A673 (cell line): ENCODE results near the gene SRD5A1. TPM values are rescaled to one million over a fixed set of nuclear protein-coding genes. Genes with fewer than 3 reads are reported as not detected.

ENCODE experiments used
- BruUV-seq: library from RNA; stranded (reverse); fragments of 400-500 nt; replicated peaks from 2 replicates; lab custom pipeline; 2021; lab: Mats Ljungman, UMichigan
- CTCF ChIA-PET: fragments of 300-600 bp; sonication (Branson Sonifier 250); formaldehyde crosslinking; loops from one replicate; lab custom pipeline; 2022; ENCODE audit warnings: antibody characterized with exemption; lab: Charles Lee
- POLR2A ChIA-PET: fragments of 300-600 bp; sonication (Branson Sonifier 250); formaldehyde crosslinking; loops from one replicate; lab custom pipeline; 2022; ENCODE audit warnings: antibody characterized with exemption; ENCODE audit not compliant: low non-redundant PET; lab: Charles Lee
- DNase-seq: peaks from one replicate; pipeline ENCODE4 v3.0.0-alpha.2; 2015; ENCODE audit warnings: low spot score
- H3K27ac ChIP-seq: fragments of 200-600 bp; sonication (generic); 2 replicates; pipeline ENCODE4 v1.5.1; 2016; ENCODE audit warnings: mixed run types, low read depth, mild to moderate bottlenecking, mixed read lengths, antibody characterized with exemption, low read length; ENCODE audit not compliant: poor library complexity, severe bottlenecking
- H3K27me3 ChIP-seq: fragments of 200-600 bp; sonication (generic); replicated peaks from 2 replicates; pipeline ENCODE4 v1.6.1; 2017; ENCODE audit warnings: mixed run types, low read depth, mild to moderate bottlenecking, mixed read lengths, antibody characterized with exemption, low read length; ENCODE audit not compliant: insufficient read depth, poor library complexity
- H3K36me3 ChIP-seq: fragments of 200-600 bp; sonication (generic); 2 replicates; pipeline ENCODE4 v1.6.1; 2016; ENCODE audit warnings: mixed run types, mild to moderate bottlenecking, mixed read lengths, antibody characterized with exemption, low read length; ENCODE audit not compliant: insufficient read depth, poor library complexity, severe bottlenecking
- H3K4me1 ChIP-seq: fragments of 200-600 bp; sonication (generic); 2 replicates; pipeline ENCODE4 v1.6.1; 2017; ENCODE audit warnings: mixed run types, mild to moderate bottlenecking, mixed read lengths, antibody characterized with exemption, low read length; ENCODE audit not compliant: insufficient read depth, poor library complexity, severe bottlenecking
- H3K4me3 ChIP-seq: fragments of 200-600 bp; sonication (generic); 2 replicates; pipeline ENCODE4 v1.5.1; 2016; ENCODE audit warnings: low read depth, mixed run types, mild to moderate bottlenecking, mixed read lengths, low read length; ENCODE audit not compliant: poor library complexity, severe bottlenecking
- H3K9me3 ChIP-seq: fragments of 200-600 bp; sonication (generic); 2 replicates; pipeline ENCODE4 v1.6.1; 2016; ENCODE audit warnings: mixed run types, low read depth, mild to moderate bottlenecking, mixed read lengths, antibody characterized with exemption, low read length; ENCODE audit not compliant: poor library complexity, severe bottlenecking
- CTCF ChIP-seq: fragments of 300-800, 200-600 bp; sonication (generic); conservative IDR thresholded peaks from 2 replicates; pipeline ENCODE4 v1.5.1; 2017; ENCODE audit warnings: low read depth, mild to moderate bottlenecking, antibody characterized with exemption, low read length, moderate library complexity, mixed read lengths
- EZH2 ChIP-seq: fragments of 200-600 bp; sonication (generic); IDR thresholded peaks from 2 replicates; pipeline ENCODE4 v1.6.1; 2017; ENCODE audit warnings: borderline replicate concordance, low read depth, mild to moderate bottlenecking, mixed read lengths, antibody characterized with exemption, low read length; ENCODE audit not compliant: poor library complexity, severe bottlenecking
- intact Hi-C: fragments of 100-400 bp; cut with micrococcal nuclease; formaldehyde crosslinking; loops from one replicate; pipeline ENCODE4 v1.10.0; 2022; ENCODE audit not compliant: unreplicated experiment
- total RNA-seq: library from RNA; stranded (reverse); gene quantifications from 2 replicates; pipeline ENCODE4 v1.2.3, GENCODE V29; 2021

Gene SRD5A1
- total RNA-seq, 1 experiment from 2014 or later: 32.0 TPM

- Histone ChIP-seq H3K36me3 (no peaks in the 10 kb centered on the region), H3K9me3 (no peaks in the 10 kb centered on the region), H3K4me1 (no peaks in the 10 kb centered on the region), H3K27me3 (peaks cover 12% of the 10 kb centered on the region), H3K4me3 (no peak overlapping the region), H3K27ac (no peak overlapping the region)
- CTCF ChIA-PET: no interaction called here
- intact Hi-C loops: no loop called here
- no peak for TF ChIP-seq CTCF
- no TSS peak for BruUV-seq
- DNase-seq: no peak
- POLR2A ChIA-PET: no interaction called here
Observed at GRCh38 chr5:6682239-6682638, 49.0 kb downstream of the SRD5A1 start.

GRCh38 chr5:6683241-6683640 lies 50.0 kb downstream of the SRD5A1 start:
- ChIA-PET CTCF (no interaction called here), POLR2A (no interaction called here)
- intact Hi-C loops: no loop called here
- no TSS peak for BruUV-seq
- no peak for DNase-seq
- no peak for TF ChIP-seq EZH2
- TF ChIP-seq CTCF: no peak
- Histone ChIP-seq H3K36me3 (no peaks in the 10 kb centered on the region), H3K9me3 (no peaks in the 10 kb centered on the region), H3K4me3 (no peak overlapping the region), H3K27ac (no peak overlapping the region), H3K27me3 (peaks cover 20% of the 10 kb centered on the region), H3K4me1 (no peaks in the 10 kb centered on the region)

GRCh38 chr5:6684075-6684474 lies 50.8 kb downstream of the SRD5A1 start:
- H3K9me3 ChIP-seq: no peaks in the 10 kb centered on the region
- no peak overlapping the region for H3K27ac ChIP-seq
- H3K4me1 ChIP-seq: no peaks in the 10 kb centered on the region
- H3K27me3 ChIP-seq: peaks cover 25% of the 10 kb centered on the region
- BruUV-seq: no TSS peak
- H3K4me3 ChIP-seq: no peak overlapping the region
- ChIA-PET CTCF (no interaction called here), POLR2A (no interaction called here)
- intact Hi-C loops: no loop called here
- H3K36me3 ChIP-seq: no peaks in the 10 kb centered on the region
- TF ChIP-seq EZH2 (no peak), CTCF (no peak)
- no peak for DNase-seq
